ENCODE data around the gene PRKD1.

- TF ChIP-seq CTCF (IDR thresholded peaks at IDR 0.05) (no peak), POLR2A (IDR thresholded peaks at IDR 0.05) (no peak)
These were observed 275.1 kb downstream of the PRKD1 start for GRCh38 chr14:29652571-29652970.
